H1 (cell line): ENCODE results near the gene RMDN3.

Experiments
- CTCF ChIP-seq, 3 experiments: IDR thresholded peaks; 1 replicate in 2 of 3; 2 replicates in 1 of 3; pipeline versions ENCODE4 v1.5.1 to v1.6.1; 2011; ENCODE audit warnings: low read length in 3 of 3, mild to moderate bottlenecking in 3 of 3, inconsistent platforms in 2 of 3, low read depth in 1 of 3, moderate library complexity in 1 of 3; ENCODE audit not compliant: insufficient read depth in 1 of 3; ENCODE audit errors: control extremely low read depth in 1 of 3
- JUND ChIP-seq: IDR thresholded peaks from 2 replicates; pipeline ENCODE4 v1.6.1; 2011; ENCODE audit warnings: mild to moderate bottlenecking, improper control_type of control experiment, low read length
- NANOG ChIP-seq: IDR thresholded peaks from 2 replicates; pipeline ENCODE4 v1.6.1; 2011; ENCODE audit warnings: low read length, low read depth, mild to moderate bottlenecking, inconsistent platforms; ENCODE audit not compliant: insufficient read depth, poor library complexity, severe bottlenecking
- POLR2AphosphoS5 ChIP-seq: IDR thresholded peaks from 2 replicates; pipeline ENCODE4 v1.6.1; 2011; ENCODE audit warnings: low read depth, low read length
- RAD21 ChIP-seq, 2 experiments: IDR thresholded peaks in 1 of 2; conservative IDR thresholded peaks in 1 of 2; 2 replicates each; pipeline ENCODE4 v1.6.1; 2011; ENCODE audit warnings: low read depth in 2 of 2, low read length in 2 of 2, improper control_type of control experiment in 1 of 2, inconsistent platforms in 1 of 2, mild to moderate bottlenecking in 1 of 2, moderate library complexity in 1 of 2
- SRF ChIP-seq: IDR thresholded peaks from 2 replicates; pipeline ENCODE4 v1.6.1; 2011; ENCODE audit warnings: mild to moderate bottlenecking, low read depth, low read length, moderate library complexity
- TAF7 ChIP-seq: optimal IDR thresholded peaks from 2 replicates; pipeline ENCODE3; 2011; ENCODE audit warnings: low read depth, mild to moderate bottlenecking, inconsistent platforms, low read length, moderate library complexity, borderline replicate concordance
- USF2 ChIP-seq: IDR thresholded peaks from 2 replicates; pipeline ENCODE4 v1.6.1; 2011; ENCODE audit warnings: low read length, improper control_type of control experiment

- TF ChIP-seq SRF (no peak), USF2 (no peak), POLR2AphosphoS5 (no peak), CTCF (IDR thresholded peaks at IDR 0.05; ENCODE audit: control extremely low read depth in 1 of 3, insufficient read depth in 1 of 3, low read depth in 1 of 3, low read length in 3 of 3) (no peak), JUND (no peak), RAD21 (IDR thresholded peaks at IDR 0.05 in 1 of 2, conservative IDR thresholded peaks at IDR 0.05 in 1 of 2; ENCODE audit: low read depth in 2 of 2, low read length in 2 of 2) (no peak), NANOG (no peak), TAF7 (no peak)
These were observed 18.8 kb upstream of the RMDN3 start for GRCh38 chr15:40773902-40774301.
